HG02840 (cell line): ENCODE measurements around the gene ACOT8.
A peak's percentile ranks its signal among the peaks of the same experiment; 100 is the strongest.

Experiments used
- ATAC-seq: cut with Tn5 transposase; IDR thresholded peaks from one replicate; pipeline ENCODE4 v1.9.1; 2021; ENCODE audit warnings: mild to moderate bottlenecking, moderate library complexity, moderate number of reproducible peaks; ENCODE audit not compliant: unreplicated experiment, low FRiP score

ACOT8 gene

DNA sequence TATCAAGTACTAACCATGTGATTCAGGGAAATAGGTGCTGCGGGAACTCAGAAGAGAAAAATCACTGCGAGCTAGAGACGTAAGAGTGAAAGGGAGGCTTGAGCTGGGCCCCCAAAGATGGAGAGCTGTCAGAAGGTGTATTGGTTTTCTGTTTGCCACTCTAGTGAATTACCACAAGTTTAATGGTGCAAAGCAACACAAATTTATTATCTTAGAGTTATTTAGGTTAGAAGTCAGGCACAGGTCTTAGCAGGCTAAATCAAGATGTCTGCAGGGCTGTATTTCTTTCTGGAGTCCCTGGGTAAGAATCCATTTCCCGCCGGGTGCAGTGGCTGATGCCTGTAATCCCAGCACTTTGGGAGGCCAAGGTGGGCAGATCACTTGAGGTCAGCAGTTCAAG, 2.7 kb upstream of the ACOT8 start:
- no peak for ATAC-seq

DNA sequence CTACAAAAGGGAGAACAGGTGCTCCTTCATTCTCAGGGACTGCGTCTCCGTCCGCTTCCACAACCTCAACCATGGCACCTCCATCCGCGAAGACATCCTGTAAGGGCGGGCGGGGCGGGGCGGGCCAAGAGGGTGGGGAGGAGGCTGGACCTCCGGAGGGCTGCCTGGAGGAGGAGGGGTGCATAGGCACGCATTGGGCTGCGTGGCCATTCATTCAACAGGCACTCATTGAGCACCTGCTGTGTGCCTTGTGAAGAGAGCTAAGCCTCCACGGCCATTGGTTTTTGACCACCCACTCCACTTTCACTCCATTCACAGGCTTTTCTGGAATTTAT, 657 bp upstream of the ACOT8 start:
- peak; percentile 6 for ATAC-seq

- no peak for ATAC-seq
Observed at GRCh38 chr20:45853484-45853883, 3.7 kb downstream of the ACOT8 start.

DNA sequence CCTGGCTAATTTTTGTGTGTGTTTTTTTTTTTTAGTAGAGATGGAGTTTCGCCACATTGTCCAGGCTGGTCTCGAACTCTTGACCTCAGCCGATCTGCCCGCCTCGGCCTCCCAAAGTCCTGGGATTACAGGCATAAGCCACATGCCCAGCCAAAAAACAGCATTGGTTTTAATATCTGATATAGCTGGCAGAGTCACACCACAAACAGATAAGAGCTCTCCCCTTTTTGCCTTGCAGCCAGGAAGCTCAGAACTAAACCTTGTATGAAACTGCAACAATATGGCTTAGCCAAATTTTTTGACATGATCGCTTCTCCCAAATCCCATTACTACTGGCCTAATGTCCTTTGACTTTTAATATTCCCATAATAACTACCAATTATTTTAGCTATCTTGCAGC, 4.9 kb downstream of the ACOT8 start:
- no peak for ATAC-seq

GRCh38 chr20:45851501-45851900, 5.7 kb downstream of the ACOT8 start:
- ATAC-seq = no peak

- ATAC-seq = no peak
Observed at GRCh38 chr20:45850926-45851325, 6.3 kb downstream of the ACOT8 start.

DNA sequence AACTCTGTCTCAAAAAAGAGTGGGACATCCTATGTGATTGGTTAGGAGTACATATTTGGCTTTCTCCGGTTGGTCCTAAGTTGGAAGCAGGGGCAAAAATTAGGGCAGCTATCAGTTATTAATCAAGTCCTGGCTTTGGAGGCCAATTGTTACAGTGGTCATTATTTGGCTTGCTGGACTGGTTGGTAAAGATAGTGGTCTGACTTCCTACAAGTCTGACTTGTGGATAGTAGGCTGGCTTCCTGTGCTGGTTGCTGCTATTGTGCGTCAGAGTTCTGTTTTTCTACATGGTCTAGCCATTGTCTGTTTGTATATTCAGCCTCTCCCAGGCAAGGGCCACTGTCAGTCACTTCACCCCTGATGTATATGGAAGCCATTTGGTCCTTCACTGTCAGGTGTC, 7.0 kb downstream of the ACOT8 start:
- ATAC-seq = no peak

DNA sequence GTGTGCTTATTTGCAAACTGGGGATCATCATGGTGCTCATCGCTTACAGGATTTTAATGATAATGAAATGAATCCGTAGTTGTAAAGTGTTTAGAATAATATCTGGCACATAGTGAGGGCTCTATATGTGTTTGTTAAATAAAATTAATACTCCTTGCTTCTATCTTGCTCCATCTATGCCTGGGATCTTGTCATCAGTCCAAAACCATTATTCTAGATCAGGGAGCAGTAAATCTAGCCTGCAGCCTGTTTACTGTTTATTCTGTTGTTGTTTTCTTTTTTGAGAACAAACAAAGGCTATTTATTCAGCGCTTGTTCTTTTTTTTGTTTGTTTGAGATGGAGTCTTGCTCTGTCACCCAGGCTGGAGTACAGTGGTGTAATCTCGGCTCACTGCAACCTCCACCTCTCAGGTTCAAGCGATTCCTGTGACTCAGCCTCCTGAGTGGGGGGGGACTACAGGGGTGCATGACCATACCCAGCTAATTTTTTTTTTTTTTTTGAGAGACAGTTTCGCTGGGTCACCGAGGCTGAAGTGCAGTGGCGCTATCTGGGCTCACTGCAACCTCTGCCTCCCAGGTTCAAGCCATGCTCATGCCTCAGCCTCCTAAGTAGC, 8.1 kb downstream of the ACOT8 start:
- no peak for ATAC-seq

DNA sequence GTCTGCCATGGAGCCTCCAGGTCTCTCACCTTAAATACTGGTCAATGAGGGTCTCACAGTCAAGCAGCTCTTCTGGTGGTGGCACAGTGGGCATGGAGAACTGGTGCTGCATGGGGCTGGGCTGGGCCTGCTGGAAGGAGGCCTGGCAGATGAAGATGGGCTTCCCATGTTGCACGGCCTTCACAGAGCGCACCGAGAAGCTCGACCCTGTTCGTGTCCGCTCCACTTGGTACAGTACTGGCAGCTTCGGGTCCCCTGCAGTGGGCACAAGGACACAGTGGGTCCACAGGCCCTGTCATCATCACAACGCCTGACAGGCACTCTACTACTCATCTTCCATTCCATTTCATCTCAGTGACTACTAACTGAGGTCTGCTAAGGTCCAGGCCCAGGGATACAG, 8.8 kb downstream of the ACOT8 start:
- ATAC-seq = no peak

- ATAC-seq = no peak
Observed at GRCh38 chr20:45845452-45845851, 11.7 kb downstream of the ACOT8 start.

GRCh38 chr20:45843506-45843905, 13.7 kb downstream of the ACOT8 start:
- no peak for ATAC-seq

DNA sequence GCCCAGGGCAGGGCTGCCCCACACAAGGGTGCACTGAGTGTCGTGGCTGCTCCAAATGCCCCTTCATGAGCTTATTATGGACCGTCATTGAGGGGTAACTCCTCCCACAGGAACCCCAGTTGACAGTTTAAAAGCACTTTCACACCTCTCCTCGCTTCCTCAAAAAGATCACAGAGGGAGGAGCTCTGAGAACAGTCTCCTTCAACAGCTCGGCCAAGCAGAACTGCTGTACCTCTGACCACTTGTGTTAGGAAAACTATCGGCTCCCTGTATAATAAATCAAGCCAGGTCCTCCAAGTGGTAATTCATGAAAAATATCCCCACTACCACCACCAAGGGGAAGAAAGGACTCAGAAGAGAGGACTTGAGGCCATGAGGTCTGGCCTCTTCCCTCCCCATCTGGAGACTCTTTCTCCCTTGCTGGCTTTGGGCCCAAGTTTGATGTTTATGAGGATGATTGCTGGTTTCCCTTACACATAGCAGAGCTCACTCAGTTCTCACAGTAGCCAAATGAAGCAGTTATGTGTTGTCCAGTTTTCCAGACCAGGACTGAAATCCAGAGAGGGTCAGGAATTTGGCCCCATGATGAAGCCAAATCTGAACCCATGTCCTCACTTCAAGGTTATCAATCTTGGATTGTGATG, 14.9 kb downstream of the ACOT8 start:
- ATAC-seq = no peak

- no peak for ATAC-seq
Observed at GRCh38 chr20:45841407-45842129, 15.6 kb downstream of the ACOT8 start.

GRCh38 chr20:45840700-45841198, 16.4 kb downstream of the ACOT8 start:
- ATAC-seq = no peak

GRCh38 chr20:45836841-45837240, 20.4 kb downstream of the ACOT8 start:
- no peak for ATAC-seq

GRCh38 chr20:45835825-45836224, 21.4 kb downstream of the ACOT8 start:
- ATAC-seq = no peak

DNA sequence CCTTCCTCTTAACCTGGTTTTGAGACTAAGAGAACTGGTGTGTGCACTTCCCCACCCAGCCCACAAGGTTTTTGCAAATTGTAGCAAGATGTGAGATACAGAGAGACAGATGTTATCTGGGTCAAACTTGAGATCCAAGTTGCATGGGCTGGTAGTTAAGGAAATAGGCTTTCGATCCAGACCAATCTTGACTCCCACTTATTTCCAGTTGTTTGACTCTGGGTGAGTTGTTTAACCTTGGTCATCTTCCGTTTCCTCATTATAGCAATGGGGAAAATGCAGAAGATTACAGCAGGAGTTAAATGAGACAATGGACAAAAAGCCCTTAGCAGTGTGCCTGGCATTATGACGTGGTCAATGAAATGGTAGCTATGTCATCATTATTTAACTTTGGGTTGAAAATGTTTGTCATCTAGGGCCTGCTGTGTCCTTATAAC, 21.8 kb downstream of the ACOT8 start:
- ATAC-seq = no peak

DNA sequence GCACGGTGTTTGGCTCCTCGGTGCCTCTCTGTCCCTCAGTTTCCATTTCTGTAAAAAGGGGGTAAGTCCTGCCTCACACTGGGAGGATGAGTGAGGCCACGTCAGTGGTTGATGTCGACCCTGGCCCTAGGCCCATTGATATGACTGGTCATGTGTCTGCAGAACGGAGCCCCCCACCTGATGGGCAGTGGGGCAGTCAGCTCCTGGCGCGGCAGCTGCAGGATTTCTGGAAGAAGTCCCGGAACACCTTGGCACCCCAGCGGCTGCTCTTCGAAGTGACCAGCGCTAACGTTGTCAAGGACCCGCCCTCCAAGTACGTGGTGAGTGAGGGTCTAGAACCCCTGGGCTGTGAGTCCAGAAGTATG, 22.4 kb downstream of the ACOT8 start:
- no peak for ATAC-seq

DNA sequence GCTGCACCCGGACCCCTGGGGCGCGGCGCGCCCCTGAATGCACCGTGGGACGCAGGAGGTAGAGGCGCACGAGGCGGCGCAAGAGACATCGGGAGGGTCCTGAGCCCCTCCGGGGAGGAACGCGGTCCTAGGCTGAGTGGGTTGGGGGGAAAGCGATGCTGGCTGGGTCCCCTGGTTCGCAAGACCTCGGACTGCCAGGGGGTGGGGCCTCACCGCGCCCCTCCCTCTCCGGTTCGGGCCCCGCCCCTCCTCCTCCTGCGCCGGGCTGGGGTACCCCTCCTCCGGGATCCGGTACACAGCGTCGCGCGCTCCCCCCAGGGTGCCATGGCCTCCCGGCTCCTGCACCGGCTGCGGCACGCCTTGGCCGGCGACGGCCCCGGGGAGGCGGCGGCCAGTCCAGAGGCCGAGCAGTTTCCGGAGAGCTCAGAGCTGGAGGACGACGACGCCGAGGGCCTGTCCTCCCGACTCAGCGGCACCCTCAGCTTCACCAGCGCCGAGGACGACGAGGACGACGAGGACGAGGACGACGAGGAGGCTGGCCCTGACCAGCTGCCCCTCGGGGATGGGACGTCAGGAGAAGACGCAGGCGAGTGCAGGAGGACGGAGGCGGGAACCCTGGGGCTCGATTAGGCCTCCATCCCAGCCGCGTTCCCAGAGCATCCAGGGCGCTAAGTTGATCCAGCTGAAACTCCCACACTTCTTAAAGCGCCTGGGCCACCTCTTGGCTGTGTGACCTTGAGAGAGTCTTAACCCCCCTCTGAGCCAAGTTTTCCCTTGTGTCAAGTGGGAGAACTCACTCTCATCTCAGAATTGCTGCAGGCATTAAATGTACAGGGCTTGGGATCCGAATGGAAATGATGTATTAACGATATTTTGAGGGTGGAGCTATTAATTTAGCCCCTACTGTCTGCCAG, 23.1 kb downstream of the ACOT8 start:
- ATAC-seq = no peak

GRCh38 chr20:45833030-45833882, 23.9 kb downstream of the ACOT8 start, which contains the start of gene SNX21:
TSS of gene SNX21 (plus strand) at chr20:45833799. CDS start at chr20:45833920, 121 bp downstream.
- ATAC-seq = no peak
